HT1080 (cell line): ENCODE results near the gene ARHGAP30. TPM values are rescaled to one million over a fixed set of nuclear protein-coding genes. Genes with fewer than 3 reads are reported as not detected.
A peak's percentile ranks its signal among the peaks of the same experiment; 100 is the strongest.
"Not testable (repeated sequence)": the region's sequence is repeated elsewhere in the genome, so short reads cannot be mapped to it uniquely, and the experiment has no call there.

ENCODE experiments used
- DNase-seq: peaks from one replicate; pipeline ENCODE4 v3.0.0-alpha.2; 2015; ENCODE audit warnings: low read depth
- total RNA-seq: library from RNA; depleted of rRNA; stranded (reverse); fragments of >200 nt; shearing (Covaris generic); gene quantifications from 2 replicates; pipeline ENCODE4 v1.2.3, GENCODE V29; 2014

The ARHGAP30 gene
- total RNA-seq, 1 experiment from 2014 or later: 6.0 TPM

DNA sequence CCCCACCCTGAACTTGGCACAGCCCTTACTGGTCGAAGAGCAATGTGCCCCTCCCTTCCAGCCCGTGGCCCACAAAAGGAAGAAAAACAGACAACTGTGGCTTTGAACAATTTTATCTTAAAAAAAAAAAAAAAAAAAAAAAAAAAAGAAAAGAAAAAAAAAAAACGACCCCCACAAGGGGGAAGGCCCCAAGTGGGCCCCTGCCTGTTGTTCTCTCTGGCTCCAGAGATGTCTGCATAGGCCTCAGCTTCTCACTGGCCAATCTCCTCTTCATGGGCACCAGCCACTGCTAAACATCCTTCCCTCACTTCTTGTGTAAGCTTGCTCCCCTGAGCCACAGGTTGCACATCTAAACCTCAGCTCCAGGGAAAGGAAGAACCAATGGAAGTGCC is 30.5 kb downstream of the ARHGAP30 start:
- DNase-seq: no peak

- no peak for DNase-seq
These were observed 31.1 kb downstream of the ARHGAP30 start, which contains the start of gene TSTD1 for GRCh38 chr1:161038523-161039153. Gene TSTD1 (minus strand): TSS chr1:161038964. CDS start chr1:161038889, 75 bp downstream.

- DNase-seq: no peak
These were observed 31.8 kb downstream of the ARHGAP30 start for GRCh38 chr1:161037661-161038522.

DNA sequence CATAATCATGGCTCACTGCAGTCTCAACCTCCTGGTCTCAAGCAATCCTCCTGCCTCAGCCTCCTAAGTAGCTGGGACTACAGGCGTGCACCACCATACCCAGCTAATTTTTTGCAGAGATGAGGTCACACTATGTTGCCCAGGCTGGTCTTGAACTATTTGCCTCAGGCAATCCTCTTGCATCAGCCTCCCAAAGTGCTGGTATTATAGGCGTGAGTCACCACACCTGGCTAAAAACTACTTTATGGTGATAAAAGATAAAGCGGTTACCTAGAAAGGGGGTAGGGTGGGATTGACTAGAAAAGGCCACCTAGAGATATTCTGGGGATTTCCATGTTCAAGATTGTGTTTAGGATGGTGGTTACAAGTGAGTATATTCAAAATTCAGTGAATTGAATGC is 35.9 kb downstream of the ARHGAP30 start:
- no peak for DNase-seq

GRCh38 chr1:161032409-161032808 is 37.3 kb downstream of the ARHGAP30 start:
- DNase-seq: no peak

- no peak for DNase-seq
These were observed 37.8 kb downstream of the ARHGAP30 start for GRCh38 chr1:161031874-161032273.

- DNase-seq: not testable (repeated sequence)
These were observed 40.2 kb downstream of the ARHGAP30 start for GRCh38 chr1:161029466-161029865.

GRCh38 chr1:161026954-161027353 is 42.7 kb downstream of the ARHGAP30 start:
- not testable (repeated sequence) for DNase-seq

GRCh38 chr1:161022432-161022831 is 47.3 kb downstream of the ARHGAP30 start:
- DNase-seq: not testable (repeated sequence)

DNA sequence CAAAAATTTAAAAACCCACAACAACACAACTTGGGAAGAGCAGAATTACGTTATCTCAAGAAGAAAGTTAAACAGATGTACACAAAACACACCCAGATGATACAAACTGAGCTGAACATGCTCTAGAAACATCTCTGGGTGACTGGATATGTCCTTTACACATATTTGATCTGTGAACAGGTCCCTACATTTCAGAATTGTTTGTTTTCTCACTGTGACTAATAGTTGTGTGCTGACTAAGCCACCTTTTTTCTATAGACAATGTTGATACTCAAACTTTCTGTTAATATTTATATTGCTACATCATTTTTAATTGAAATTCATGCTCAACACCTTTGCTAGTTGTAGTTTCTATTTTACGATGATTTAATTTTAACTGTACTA is 47.7 kb downstream of the ARHGAP30 start:
- DNase-seq: no peak

- DNase-seq: peak; percentile 65
These were observed 48.3 kb downstream of the ARHGAP30 start for GRCh38 chr1:161021165-161021969.

GRCh38 chr1:161020509-161021164 is 49.1 kb downstream of the ARHGAP30 start, which contains the start of gene F11R:
Gene F11R (minus strand): TSS chr1:161021152. CDS start chr1:161021073, 79 bp downstream.
- DNase-seq: no peak

DNA sequence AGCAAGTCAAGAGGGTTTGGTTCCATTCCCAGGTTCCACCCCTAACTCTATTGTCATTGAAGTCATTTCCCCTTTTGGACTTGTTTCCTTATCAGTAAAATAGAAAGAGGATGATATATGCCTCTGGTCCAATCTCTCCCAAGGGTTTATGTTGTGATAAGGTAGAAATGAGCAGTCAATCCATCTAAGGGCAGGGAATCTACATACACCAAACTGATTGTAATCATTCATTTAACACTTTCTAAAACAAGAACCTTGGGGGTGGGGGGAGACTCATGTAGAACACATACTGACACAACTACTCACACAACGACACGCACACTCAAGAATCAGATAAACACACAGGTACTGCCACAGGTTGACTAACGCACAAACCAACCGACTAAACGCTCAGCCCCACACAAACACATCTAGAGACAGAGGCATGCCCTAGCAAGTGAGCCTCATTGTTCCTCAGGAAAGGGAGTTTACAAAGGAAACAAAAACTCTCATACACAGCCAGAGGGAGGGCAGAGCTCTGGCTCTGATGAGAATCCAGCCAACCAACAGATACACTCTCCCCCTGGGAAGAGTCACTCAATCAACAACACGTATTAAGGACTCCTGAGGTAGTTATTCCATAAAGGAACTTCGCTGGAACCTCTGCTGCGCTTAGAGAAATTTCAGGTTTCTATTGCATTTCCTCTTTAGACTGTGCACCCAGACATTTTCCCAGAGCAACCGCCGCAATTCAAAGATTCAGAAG is 49.8 kb downstream of the ARHGAP30 start:
- no peak for DNase-seq

DNA sequence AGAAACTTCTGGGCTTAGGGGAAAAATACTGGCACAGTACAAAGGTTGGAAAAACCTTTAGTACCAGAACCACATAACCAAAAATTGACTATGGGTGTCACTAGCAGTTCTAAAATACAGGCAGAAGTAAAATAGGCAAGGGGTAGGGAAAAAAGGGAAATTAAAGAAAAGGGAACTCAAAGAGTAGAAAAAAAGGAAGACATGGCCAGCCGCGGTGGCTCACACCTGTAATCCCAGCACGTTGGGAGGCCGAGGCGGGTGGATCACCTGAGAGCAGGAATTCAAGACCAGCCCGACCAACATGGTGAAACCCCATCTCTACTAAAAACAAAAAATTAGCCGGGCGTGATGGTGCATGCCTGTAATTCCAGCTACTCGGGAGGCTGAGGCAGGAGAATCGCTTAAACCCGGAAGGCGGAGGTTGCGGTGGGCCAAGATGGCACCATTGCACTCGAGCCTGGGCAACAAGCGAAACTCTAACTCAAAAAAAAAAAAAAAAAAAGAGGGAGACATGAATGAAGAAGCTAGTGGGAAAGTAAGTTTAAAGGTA is 50.5 kb downstream of the ARHGAP30 start:
- not testable (repeated sequence) for DNase-seq

GRCh38 chr1:161018631-161018930 is 51.1 kb downstream of the ARHGAP30 start:
- DNase-seq: no peak

- DNase-seq: no peak
These were observed 51.7 kb downstream of the ARHGAP30 start for GRCh38 chr1:161017756-161018630.

- not testable (repeated sequence) for DNase-seq
These were observed 52.5 kb downstream of the ARHGAP30 start for GRCh38 chr1:161017181-161017580.

DNA sequence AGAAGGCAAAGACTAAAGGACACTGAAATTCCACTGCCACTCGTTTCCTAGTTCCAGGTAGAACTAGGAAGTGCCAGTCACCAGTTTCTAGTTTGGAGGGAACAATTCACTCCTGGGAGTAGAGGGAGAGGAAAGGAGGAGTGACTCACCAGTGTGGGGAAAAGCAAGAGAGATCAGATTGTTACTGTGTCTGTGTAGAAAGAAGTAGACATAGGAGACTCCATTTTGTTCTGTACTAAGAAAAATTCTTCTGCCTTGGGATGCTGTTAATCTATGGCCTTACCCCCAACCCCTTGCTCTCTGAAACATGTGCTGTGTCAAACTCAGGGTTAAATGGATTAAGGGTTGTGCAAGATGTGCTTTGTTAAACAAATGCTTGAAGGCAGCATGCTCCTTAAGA is 53.0 kb downstream of the ARHGAP30 start:
- peak; percentile 51 for DNase-seq
